Activated naive CD4-positive, alpha-beta T cell treated with anti-CD3 and anti-CD28 coated beads, Interleukin-2, amount 10 ng/mL, durations not matched to agents 7 days and 5 days (primary cell): ENCODE data around the gene SNED1.
A peak's percentile ranks its signal among the peaks of the same experiment; 100 is the strongest.

Experiments
- CTCF ChIA-PET: fragments of 350-600 bp; sonication (Branson Sonifier 250); formaldehyde crosslinking; loops from one replicate; lab custom pipeline; 2021; ENCODE audit warnings: antibody characterized with exemption; lab: Charles Lee
- DNase-seq: peaks from one replicate; pipeline ENCODE4 v3.0.0-alpha.2; 2020
- H3K27ac Mint-ChIP-seq: one replicate; pipeline ENCODE4 v1.8.0; 2021; ENCODE audit warnings: mild to moderate bottlenecking, moderate library complexity, mixed read lengths
- H3K27me3 Mint-ChIP-seq: one replicate; pipeline ENCODE4 v1.8.0; 2021; ENCODE audit warnings: mild to moderate bottlenecking, mixed read lengths
- H3K36me3 Mint-ChIP-seq: one replicate; pipeline ENCODE4 v1.8.0; 2021; ENCODE audit warnings: mixed read lengths
- H3K4me1 Mint-ChIP-seq: one replicate; pipeline ENCODE4 v1.8.0; 2021; ENCODE audit warnings: mixed read lengths
- H3K4me3 Mint-ChIP-seq: one replicate; pipeline ENCODE4 v1.8.0; 2021; ENCODE audit warnings: mild to moderate bottlenecking, moderate library complexity, mixed read lengths
- H3K9me3 Mint-ChIP-seq: one replicate; pipeline ENCODE4 v1.8.0; 2021; ENCODE audit warnings: mixed read lengths

SNED1 gene

DNA sequence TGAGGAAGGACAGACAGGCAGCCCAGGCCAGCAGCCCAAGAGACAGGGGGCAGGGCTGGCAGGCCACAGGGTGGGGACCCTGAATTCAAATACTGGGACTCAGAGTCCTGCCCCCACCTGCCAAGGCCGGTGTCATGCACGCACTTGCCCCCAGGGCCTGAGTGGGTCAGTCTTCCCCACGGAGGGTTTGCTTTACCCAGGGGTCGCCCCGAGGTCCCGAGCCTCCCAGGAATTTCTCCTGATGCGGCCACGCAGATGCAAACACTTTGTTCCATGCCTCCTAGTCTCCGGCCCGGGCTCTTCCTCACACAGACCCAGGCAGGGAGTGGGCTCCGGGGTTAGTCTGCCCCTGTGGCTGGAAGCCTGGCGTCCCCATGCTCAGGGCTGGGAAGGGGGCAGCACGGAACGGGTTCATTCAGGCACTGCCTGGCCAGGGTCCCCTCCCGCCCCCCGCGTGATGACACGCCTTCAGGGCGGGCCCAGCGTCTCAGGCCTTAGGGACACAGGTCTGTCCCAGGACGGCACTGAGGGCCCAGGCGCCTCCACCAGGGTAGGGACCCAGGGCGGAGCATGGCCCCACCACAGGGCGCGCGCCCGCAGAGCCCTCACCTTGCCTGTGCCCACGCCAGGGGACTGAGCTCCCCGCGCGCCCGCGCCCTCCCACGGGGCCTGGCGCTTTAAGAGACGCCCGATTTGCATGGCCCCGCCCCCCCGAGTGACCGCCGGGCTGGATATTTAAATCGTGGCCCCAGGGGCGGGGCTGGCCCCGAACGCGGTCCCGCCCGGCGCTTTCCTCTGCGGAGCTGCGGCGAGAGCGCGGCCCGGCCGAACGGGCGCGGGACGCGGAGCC is at the start of gene SNED1:
Gene SNED1, plus strand, starts transcription at position 763 of the 850 bp plus-strand sequence. CDS start 220 bp downstream, outside the sequence.
- Mint-ChIP-seq H3K27ac (no peak within 1 kb of the TSS), H3K4me3 (peak within 1 kb of the TSS; percentile 30), H3K36me3 (no peaks in the 10 kb centered on the region), H3K4me1 (peaks cover 6% of the 10 kb centered on the region), H3K27me3 (peaks cover 88% of the 10 kb centered on the region), H3K9me3 (peaks cover under 1% of the 10 kb centered on the region)
- DNase-seq, result peak; percentile 79
- CTCF ChIA-PET, result no interaction called here

DNA sequence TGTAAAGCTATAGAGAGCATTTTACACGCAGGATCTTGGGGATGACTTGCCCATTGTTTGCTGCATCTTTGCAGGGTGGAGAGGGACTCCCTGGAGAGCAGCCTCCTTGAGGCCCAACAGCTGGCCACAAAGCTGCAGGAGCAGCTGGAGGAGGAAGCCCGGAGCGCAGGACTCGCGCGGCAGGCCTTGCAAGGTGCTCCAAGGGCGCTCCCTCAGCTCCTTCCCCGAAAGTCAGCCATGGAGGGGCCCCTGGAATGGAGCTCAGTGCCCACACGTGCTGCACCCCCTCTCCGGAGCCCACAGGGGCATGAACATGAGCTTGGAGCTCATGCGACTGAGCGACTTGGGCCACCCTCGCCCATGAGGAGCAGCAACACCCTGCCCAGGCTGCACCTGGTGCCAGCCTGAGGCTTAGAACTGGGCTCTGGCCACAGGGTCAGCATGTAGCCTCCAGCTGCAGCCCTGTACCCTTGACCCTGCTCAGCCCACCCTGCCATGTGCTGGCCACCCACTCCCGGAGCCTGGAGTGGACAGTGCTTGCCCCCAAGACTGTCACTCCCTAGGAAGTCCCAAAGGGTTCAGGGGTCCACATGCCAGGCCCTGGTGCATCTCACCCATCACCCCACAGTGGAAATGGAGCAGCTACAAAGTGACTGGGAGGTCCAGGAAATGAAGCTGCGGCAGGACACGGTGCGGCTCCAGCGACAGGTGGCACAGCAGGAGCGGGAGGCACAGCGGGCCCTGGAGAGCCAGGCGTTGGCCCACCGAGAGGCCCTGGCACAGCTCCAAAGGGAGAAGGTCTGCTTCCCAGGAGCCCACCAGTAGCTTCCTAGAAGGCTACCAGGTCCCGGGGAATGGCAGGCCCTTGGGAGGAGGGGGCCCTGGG is 49.3 kb upstream of the SNED1 start:
- Mint-ChIP-seq H3K27ac (no peak overlapping the region), H3K27me3 (peaks cover 15% of the 10 kb centered on the region), H3K9me3 (no peaks in the 10 kb centered on the region), H3K4me3 (no peak overlapping the region), H3K36me3 (no peaks in the 10 kb centered on the region), H3K4me1 (no peaks in the 10 kb centered on the region)
- DNase-seq, result no peak
- CTCF ChIA-PET, result no interaction called here

- CTCF ChIA-PET, result no interaction called here
- no peak for DNase-seq
- no peaks in the 10 kb centered on the region for H3K36me3 Mint-ChIP-seq
- no peak overlapping the region for H3K4me3 Mint-ChIP-seq
- H3K4me1 Mint-ChIP-seq, result no peaks in the 10 kb centered on the region
- H3K27ac Mint-ChIP-seq, result no peak overlapping the region
- H3K27me3 Mint-ChIP-seq, result peaks cover 24% of the 10 kb centered on the region
- no peaks in the 10 kb centered on the region for H3K9me3 Mint-ChIP-seq
These were observed 48.4 kb upstream of the SNED1 start for GRCh38 chr2:240949791-240950705.

GRCh38 chr2:240951045-240951594 is 47.3 kb upstream of the SNED1 start:
- no peaks in the 10 kb centered on the region for H3K36me3 Mint-ChIP-seq
- no peak overlapping the region for H3K4me3 Mint-ChIP-seq
- H3K27ac Mint-ChIP-seq, result no peak overlapping the region
- H3K27me3 Mint-ChIP-seq, result peaks cover 24% of the 10 kb centered on the region
- no peaks in the 10 kb centered on the region for H3K4me1 Mint-ChIP-seq
- CTCF ChIA-PET, result no interaction called here
- H3K9me3 Mint-ChIP-seq, result no peaks in the 10 kb centered on the region
- DNase-seq, result no peak

DNA sequence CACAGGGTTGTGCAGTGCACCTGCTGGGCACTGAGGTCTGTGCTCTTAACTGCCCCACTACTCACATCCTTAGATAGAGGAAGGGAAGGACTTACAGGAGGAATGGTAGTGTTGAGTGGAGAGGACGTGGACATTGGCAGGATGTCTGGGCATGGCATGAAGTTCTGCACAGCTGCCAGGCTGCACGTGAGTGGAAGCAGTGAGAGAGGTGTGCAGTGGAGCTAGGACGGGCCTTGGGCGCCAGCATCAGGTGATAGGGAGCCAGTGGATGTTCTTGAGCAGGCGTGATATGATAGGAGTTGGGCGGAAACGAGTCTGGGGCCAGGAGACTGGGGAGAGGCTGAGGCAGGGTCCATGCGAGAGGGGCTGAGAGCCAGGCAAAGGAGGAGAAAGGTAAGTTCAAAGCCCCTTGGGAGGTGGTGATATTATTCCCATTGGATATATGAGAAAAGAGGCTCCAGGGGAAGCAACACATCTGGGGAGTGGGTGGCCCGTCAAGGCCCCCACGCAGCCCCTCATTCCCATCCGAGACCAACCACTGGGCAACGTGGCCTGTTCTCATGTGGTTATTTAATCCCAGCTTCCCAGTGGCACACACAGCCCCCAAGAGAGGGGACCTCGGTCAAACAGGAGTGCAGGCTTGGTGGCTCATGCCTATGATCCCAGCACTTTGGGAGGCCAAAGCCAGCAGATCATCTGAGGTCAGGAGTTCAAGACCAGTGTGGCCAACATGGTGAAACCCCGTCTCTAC is 45.7 kb upstream of the SNED1 start:
- Mint-ChIP-seq H3K27me3 (peaks cover 17% of the 10 kb centered on the region), H3K27ac (no peak overlapping the region), H3K9me3 (no peaks in the 10 kb centered on the region), H3K4me3 (no peak overlapping the region), H3K4me1 (no peaks in the 10 kb centered on the region), H3K36me3 (no peaks in the 10 kb centered on the region)
- no peak for DNase-seq
- CTCF ChIA-PET, result no interaction called here

DNA sequence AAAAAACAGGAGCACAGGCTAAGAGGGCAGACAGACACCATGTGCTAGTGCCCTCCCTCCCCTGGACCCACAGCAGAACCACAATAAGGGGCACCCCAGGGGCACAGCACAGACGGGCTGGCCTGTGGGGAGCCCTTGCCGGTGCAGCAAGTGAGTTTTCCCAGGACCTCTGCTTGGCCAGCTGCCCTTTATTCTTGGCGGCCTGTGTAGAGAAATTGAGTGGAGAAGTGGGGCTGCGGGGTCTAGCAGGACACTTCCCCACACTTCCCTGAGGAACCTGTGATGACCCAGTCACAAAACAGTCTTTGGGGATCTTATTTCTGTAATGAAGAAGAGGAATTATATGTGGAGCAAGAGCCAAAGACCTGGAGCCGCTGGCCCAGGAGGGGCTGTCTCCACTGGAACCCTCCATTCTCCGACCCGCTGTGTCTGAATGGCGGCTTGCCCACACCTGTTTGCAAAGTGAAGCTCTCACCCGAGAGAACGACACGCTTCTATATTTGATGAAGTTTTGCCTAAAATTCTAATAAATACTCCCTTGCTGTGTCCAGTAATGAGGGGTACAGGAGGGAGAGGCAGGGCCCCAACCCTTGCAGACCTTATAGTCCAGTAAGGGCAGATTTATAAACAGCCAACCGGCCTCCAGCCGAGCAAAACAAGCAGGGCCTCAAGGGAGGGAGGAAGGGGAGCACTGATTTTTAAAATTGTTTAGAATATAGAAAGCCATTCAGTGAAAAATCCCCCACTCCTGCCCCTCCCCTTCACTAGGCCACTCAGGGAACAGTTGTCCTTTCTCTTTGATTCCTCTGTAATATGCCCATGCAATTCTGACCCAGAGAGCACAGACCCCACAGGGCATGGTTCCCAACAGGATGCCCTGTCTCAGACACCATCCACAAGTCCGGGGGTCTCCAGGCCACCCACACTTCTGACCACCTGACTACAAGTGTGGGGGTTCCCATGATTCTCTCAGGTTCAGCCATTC is 44.7 kb upstream of the SNED1 start:
- no peak for DNase-seq
- Mint-ChIP-seq H3K36me3 (no peaks in the 10 kb centered on the region), H3K27me3 (peaks cover 17% of the 10 kb centered on the region), H3K9me3 (no peaks in the 10 kb centered on the region), H3K27ac (no peak overlapping the region), H3K4me1 (no peaks in the 10 kb centered on the region), H3K4me3 (no peak overlapping the region)
- CTCF ChIA-PET, result no interaction called here

GRCh38 chr2:240954436-240955305 is 43.7 kb upstream of the SNED1 start:
- H3K9me3 Mint-ChIP-seq, result no peaks in the 10 kb centered on the region
- no peaks in the 10 kb centered on the region for H3K4me1 Mint-ChIP-seq
- H3K27me3 Mint-ChIP-seq, result peaks cover 22% of the 10 kb centered on the region
- H3K36me3 Mint-ChIP-seq, result no peaks in the 10 kb centered on the region
- DNase-seq, result no peak
- CTCF ChIA-PET, result no interaction called here
- H3K27ac Mint-ChIP-seq, result no peak overlapping the region
- H3K4me3 Mint-ChIP-seq, result no peak overlapping the region

- Mint-ChIP-seq H3K27me3 (peaks cover 22% of the 10 kb centered on the region), H3K4me3 (no peak overlapping the region), H3K27ac (no peak overlapping the region), H3K9me3 (no peaks in the 10 kb centered on the region), H3K36me3 (no peaks in the 10 kb centered on the region), H3K4me1 (no peaks in the 10 kb centered on the region)
- DNase-seq, result no peak
- CTCF ChIA-PET, result no interaction called here
These were observed 42.9 kb upstream of the SNED1 start for GRCh38 chr2:240955306-240956170.

- Mint-ChIP-seq H3K36me3 (no peaks in the 10 kb centered on the region), H3K27ac (no peak overlapping the region), H3K4me1 (no peaks in the 10 kb centered on the region), H3K4me3 (no peak overlapping the region), H3K9me3 (no peaks in the 10 kb centered on the region), H3K27me3 (peaks cover 22% of the 10 kb centered on the region)
- CTCF ChIA-PET, result no interaction called here
- no peak for DNase-seq
These were observed 42.1 kb upstream of the SNED1 start for GRCh38 chr2:240956171-240956934.

DNA sequence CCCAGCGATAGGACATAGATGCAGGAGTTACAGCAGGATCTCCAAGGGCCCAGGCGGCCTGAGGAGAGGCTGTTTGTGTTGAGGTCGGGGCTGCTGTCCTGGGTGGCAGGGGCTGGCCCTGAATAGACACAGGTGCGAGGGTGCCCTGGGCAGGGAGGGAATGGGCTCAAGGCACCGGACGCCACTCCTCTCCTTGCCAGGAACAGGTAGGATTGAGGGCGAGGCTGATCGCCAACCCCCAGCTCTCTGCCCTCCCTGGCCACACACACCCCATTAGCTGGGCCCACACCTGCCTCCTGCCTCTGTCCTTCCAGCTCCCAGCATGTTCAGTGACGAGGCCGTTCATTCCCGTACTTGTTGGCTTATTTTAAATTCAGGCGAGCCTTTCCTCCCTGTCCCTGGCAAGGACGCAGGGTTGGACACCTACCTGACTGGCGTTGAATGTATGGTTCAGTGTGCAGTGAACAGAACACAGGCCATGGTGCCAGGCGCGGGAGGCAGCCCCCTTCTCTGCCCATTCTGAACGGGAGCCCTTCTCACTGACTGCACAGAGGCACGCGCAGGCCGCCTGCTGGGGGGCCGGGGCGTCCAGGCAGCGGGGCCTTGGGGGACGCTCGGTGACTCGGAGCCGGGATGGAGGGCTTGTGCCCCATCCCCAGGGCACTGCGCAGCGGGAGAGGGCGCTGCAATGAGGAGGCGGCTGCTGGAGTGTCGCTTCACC is 41.3 kb upstream of the SNED1 start:
- Mint-ChIP-seq H3K27me3 (peaks cover 22% of the 10 kb centered on the region), H3K4me3 (no peak overlapping the region), H3K9me3 (no peaks in the 10 kb centered on the region), H3K27ac (no peak overlapping the region), H3K36me3 (no peaks in the 10 kb centered on the region), H3K4me1 (no peaks in the 10 kb centered on the region)
- no peak for DNase-seq
- CTCF ChIA-PET, result no interaction called here
